DLD1 (cell line): ENCODE data around the gene CRABP1.

Source experiments
- in situ Hi-C: cut with HindIII; loops from 2 replicates; pipeline ENCODE4 v1.10.0; 2017; ENCODE audit warnings: low sequenced_read_pairs

The CRABP1 gene

GRCh38 chr15:78343276-78344060 lies 3.3 kb downstream of the CRABP1 start:
- in situ Hi-C loops, result no loop called here

DNA sequence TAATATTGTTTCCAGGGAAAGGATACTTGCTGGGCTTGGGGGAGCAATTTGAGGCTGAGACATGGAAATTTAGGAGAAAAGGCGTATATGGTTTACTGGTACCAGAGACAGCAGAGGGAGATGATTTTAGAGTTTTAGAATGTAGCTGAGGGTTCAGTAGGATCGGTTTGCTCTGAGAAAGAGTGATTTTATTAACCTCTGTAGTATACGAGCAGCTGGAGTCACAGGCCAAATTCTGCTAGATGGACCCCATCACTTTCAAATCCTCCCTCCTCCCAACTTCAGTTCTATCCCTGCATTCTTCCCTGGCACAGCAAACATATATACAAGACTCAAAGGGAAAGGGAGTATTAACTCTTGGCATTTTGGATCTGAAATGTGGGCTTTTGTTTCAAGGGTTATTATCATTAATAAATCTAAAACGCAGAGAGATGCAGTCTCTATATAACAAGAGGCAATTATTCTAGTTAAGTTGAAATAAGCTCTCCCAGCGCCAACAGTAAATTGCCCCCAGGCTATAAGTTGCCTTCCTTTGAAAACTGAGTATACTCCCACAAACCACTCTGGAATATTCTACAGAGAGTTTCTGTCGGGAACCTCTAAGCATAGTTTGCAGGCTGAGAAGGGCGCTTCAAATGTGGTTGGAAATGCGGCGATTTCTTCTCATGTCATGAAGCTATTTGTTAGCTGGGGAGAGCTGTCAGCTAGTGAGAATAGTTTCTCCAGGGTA lies 5.4 kb downstream of the CRABP1 start:
- in situ Hi-C loops, result no loop called here

- in situ Hi-C loops, result no loop called here
Observed at GRCh38 chr15:78347586-78348543, 7.7 kb downstream of the CRABP1 start.

DNA sequence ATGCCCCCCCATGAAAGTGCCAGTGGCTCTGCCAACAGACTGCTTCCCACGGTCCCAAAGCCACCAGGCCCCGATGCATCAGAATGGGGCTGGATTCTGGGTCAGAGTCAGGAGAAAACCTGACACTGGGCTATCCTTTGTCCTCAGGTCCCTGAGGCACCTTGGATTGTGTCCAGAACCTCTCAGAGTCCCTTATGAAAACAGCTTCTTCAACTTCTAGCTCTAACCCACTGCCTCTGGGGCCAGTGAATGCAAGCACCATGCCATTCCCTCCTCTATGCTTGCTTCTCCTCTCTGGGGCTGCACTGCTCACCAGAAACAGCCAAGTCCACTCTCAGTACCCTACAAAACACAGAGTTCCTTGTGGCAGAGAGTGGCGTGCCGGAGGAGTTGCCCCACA lies 9.9 kb downstream of the CRABP1 start:
- in situ Hi-C loops, result no loop called here

DNA sequence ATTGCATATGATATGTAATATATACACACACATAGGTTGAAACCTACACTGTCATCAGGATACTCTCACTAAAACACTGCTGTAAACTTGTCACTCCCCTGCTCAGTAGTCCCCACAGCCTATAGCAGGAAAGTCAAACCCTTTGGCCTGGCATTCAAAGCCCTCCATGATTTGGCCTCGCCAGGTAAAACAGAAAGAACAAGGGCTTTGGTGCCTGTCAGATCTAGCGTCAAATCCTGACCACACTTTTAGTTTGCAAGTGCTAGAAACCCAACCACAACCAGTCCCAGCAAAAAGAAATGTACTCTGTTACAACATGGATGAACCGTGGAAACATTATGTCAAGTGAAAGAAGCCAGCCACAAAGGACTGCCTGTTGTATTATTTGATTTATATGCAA lies 11.4 kb downstream of the CRABP1 start:
- in situ Hi-C loops, result no loop called here

DNA sequence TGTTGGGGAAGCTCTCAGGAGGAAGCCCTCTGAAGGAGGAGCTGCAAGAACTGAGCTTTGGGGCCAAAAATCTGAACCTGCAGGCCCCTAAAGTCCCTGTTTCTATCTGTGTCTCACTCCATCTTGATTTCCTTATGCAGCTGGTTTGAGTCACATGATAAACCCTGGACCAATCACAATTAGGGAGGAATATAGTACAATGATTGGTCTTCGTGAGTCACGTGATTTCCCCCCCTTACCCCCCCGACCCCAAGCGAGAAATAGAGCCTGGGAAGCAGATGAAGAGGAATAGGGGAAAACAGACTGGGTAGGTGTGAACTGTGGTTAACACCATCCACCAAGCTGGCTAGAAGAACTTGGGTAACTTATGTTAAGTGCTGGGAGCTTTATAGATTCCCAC lies 12.9 kb downstream of the CRABP1 start:
- in situ Hi-C loops, result no loop called here

- in situ Hi-C loops, result no loop called here
Observed at GRCh38 chr15:78355177-78355576, 15.0 kb downstream of the CRABP1 start.

- in situ Hi-C loops, result no loop called here
Observed at GRCh38 chr15:78358102-78358870, 18.1 kb downstream of the CRABP1 start.

GRCh38 chr15:78359041-78359808 lies 19.1 kb downstream of the CRABP1 start:
- in situ Hi-C loops, result no loop called here

DNA sequence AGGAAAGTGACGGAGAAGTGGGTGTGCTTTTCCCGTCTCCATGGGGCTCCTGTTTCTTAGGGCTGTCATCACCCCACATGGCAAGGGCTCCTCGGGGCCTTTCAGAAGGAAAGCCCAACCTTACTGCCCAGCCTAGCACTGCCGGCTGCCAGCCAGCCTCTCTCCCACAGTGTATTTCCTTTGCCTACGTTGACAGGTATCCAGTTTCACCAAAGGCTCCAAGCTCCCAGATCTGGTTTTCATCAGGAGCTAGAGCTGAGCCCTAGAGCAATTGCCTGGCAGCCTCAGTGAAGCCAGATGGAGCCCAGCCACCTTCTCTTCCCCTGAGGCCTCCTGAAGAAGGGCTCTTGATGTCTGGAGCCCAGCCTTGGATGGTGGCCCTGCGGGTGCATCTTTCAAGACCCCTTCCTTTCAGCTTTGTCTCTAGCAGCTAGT lies 20.2 kb downstream of the CRABP1 start:
- in situ Hi-C loops, result no loop called here

DNA sequence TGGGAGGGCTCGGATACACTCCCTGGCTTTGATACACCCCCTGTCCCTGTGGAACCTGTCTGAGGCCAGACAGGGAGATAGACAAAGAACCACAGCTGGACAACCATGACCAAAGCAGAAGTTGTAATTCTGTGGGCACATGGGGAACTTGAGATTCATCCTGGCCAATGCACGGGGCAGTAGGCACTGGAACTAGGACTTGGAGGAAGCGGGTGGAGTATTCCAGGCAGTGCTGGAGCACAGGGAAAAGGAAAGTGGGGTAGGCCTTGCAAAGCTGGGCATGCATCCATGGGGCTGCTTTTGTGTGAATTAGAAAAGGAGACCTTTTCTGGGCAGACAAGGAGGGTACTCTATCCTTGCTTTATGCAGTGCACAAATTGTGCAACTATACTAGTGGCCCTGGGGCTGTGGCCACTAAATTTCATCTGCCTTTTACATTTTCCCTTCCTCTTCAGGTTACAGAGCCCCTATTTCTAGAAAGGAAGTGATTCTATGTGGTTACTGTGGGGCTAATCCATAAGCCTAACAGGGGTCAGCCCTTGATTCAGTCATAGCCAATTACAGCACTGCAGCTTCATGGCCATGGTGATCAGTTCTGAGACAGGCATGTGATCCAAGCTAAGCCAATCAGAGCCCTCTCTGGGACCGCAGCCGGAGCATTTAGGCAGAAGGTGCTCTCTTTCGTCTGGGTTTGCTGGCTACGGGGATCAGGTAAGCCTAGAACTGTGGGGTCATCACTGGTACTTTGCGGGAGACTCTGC lies 21.0 kb downstream of the CRABP1 start:
- in situ Hi-C loops, result no loop called here

DNA sequence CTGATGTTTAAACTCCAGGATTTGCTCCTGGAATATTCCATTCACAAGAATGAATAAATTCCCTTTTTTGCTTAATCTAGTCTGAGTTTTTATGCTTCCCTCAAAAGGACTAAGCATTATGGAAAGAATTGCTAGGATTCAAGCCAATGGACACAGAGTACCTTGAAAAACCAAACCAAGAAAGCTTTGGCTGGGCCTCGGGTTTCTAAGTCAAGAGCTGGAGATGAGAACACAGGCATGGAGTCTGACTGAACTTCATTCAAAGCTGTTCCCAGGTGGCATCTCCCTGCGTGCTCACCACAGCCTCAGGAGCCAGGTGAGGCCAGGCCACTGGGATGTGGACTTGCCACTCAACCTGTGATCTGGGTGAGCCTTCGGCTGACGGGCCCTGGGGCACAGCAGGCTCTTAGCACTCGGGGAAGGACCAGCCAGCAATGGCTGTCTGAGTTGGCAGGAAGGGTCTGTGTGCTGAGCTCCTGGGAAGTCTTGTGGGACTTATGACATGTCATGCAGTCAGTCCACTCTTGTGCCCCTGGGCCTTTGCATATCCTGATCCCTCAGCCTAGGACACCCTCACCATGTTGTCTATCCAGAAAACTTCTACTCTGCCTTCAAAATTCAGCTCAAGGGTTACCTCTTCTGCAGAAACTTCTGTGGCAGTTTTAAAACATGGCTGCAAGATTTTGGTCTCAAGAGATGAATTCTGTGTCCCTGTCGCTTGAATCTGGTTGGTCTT lies 21.8 kb downstream of the CRABP1 start:
- in situ Hi-C loops, result no loop called here

- in situ Hi-C loops, result no loop called here
Observed at GRCh38 chr15:78362716-78363380, 22.7 kb downstream of the CRABP1 start.

- in situ Hi-C loops, result no loop called here
Observed at GRCh38 chr15:78363381-78363734, 23.2 kb downstream of the CRABP1 start.

- in situ Hi-C loops, result no loop called here
Observed at GRCh38 chr15:78364233-78364632, 24.1 kb downstream of the CRABP1 start.

DNA sequence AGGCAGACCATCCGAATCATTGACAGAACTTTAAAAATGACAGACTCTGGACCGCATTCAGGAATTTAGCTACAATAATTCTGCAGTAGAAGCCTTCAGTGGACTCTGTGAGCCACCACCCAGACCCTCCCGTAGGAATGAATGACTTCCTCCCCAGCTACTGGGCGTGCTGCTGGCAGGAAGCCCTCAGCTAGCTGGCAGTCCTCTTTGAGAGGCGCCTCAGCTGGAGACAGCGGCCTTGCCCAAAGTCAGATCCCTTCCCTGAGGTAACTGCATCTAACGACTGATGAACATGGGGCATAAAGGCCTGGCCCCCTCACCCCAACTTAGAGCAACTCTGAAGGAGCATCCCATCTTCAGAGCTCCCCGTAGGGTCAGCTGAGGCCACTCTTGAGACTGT lies 25.8 kb downstream of the CRABP1 start:
- in situ Hi-C loops, result no loop called here

GRCh38 chr15:78366342-78366741 lies 26.2 kb downstream of the CRABP1 start:
- in situ Hi-C loops, result no loop called here

- in situ Hi-C loops, result no loop called here
Observed at GRCh38 chr15:78368651-78369050, 28.5 kb downstream of the CRABP1 start.
